Measurements from ENCODE around the gene LGALS1. TPM values are rescaled to one million over a fixed set of nuclear protein-coding genes. Genes with fewer than 3 reads are reported as not detected.

Gene LGALS1
- total and polyA plus RNA-seq, 4 donors: 35.6 to 138 (median 91.6) TPM

GRCh38 chr22:37662039-37662438 lies 13.4 kb upstream of the LGALS1 start:
- no peak overlapping the region for H3K9ac ChIP-seq (ENCODE audit: low read depth in 1 of 2, low read length in 2 of 2)
- peaks cover 0 to 14% (median 2%) of the 10 kb centered on the region in 4 donors for H3K36me3 ChIP-seq (ENCODE audit: control insufficient read depth in 4 of 4, insufficient read depth in 3 of 4, low read depth in 1 of 4, low read length in 3 of 4)
- peaks cover 8 to 53% (median 43%) of the 10 kb centered on the region in 4 donors for H3K4me1 ChIP-seq (ENCODE audit: control insufficient read depth in 4 of 4, insufficient read depth in 4 of 4, low read length in 3 of 4)
- no peak for TF ChIP-seq MAX (IDR thresholded peaks at IDR 0.05)
- no peak for TF ChIP-seq FOXA1 (IDR thresholded peaks at IDR 0.05)
- no peak for TF ChIP-seq REST (IDR thresholded peaks at IDR 0.05)
- no peak for TF ChIP-seq GABPA (IDR thresholded peaks at IDR 0.05 in 1 of 2, conservative IDR thresholded peaks at IDR 0.05 in 1 of 2)
- no peak for TF ChIP-seq SP1 (IDR thresholded peaks at IDR 0.05)
- TF ChIP-seq HNF4G (IDR thresholded peaks at IDR 0.05): no peak
- no peak overlapping the region for H3K4me3 ChIP-seq (ENCODE audit: low read depth in 1 of 3, low read length in 3 of 3)
- DNase-seq (ENCODE audit: low spot score): no peak
- peak overlapping the region in 1 of 2 donors; percentile 15 for H3K27ac ChIP-seq (ENCODE audit: low read depth in 1 of 2, low read length in 2 of 2)
- no peaks in the 10 kb centered on the region for H3K9me3 ChIP-seq (ENCODE audit: control insufficient read depth in 4 of 4, low read length in 3 of 4)
- H3K27me3 ChIP-seq (ENCODE audit: control insufficient read depth in 4 of 4, insufficient read depth in 4 of 4, low read length in 3 of 4): no peaks in the 10 kb centered on the region
- WGBS: 81% methylated on average over 5 of the region's 5 CpGs

- no peak overlapping the region for H3K27ac ChIP-seq (ENCODE audit: low read depth in 1 of 2, low read length in 2 of 2)
- H3K4me3 ChIP-seq (ENCODE audit: low read depth in 1 of 3, low read length in 3 of 3): no peak overlapping the region
- no peak for DNase-seq (ENCODE audit: low spot score)
- H3K36me3 ChIP-seq (ENCODE audit: control insufficient read depth in 4 of 4, insufficient read depth in 3 of 4, low read depth in 1 of 4, low read length in 3 of 4): peaks cover 2 to 16% (median 4%) of the 10 kb centered on the region in 4 donors
- H3K27me3 ChIP-seq (ENCODE audit: control insufficient read depth in 4 of 4, insufficient read depth in 4 of 4, low read length in 3 of 4): no peaks in the 10 kb centered on the region
- peaks cover 6 to 43% (median 37%) of the 10 kb centered on the region in 4 donors for H3K4me1 ChIP-seq (ENCODE audit: control insufficient read depth in 4 of 4, insufficient read depth in 4 of 4, low read length in 3 of 4)
- H3K9ac ChIP-seq (ENCODE audit: low read depth in 1 of 2, low read length in 2 of 2): no peak overlapping the region
- TF ChIP-seq ATF3 (IDR thresholded peaks at IDR 0.05) (no peak), EGR1 (IDR thresholded peaks at IDR 0.05; ENCODE audit: low read depth in 2 of 2) (no peak), YY1 (IDR thresholded peaks at IDR 0.05) (no peak), MAX (IDR thresholded peaks at IDR 0.05) (no peak)
- WGBS: 72% methylated on average over 16 of the region's 16 CpGs
- H3K9me3 ChIP-seq (ENCODE audit: control insufficient read depth in 4 of 4, low read length in 3 of 4): no peaks in the 10 kb centered on the region
These were observed 11.8 kb upstream of the LGALS1 start for GRCh38 chr22:37663521-37664140.

GRCh38 chr22:37664249-37665101 lies 11.0 kb upstream of the LGALS1 start:
- no peak overlapping the region for H3K27ac ChIP-seq (ENCODE audit: low read depth in 1 of 2, low read length in 2 of 2)
- no peaks in the 10 kb centered on the region for H3K27me3 ChIP-seq (ENCODE audit: control insufficient read depth in 4 of 4, insufficient read depth in 4 of 4, low read length in 3 of 4)
- H3K36me3 ChIP-seq (ENCODE audit: control insufficient read depth in 4 of 4, insufficient read depth in 3 of 4, low read depth in 1 of 4, low read length in 3 of 4): peaks cover 2 to 16% (median 4%) of the 10 kb centered on the region in 4 donors
- H3K4me3 ChIP-seq (ENCODE audit: low read depth in 1 of 3, low read length in 3 of 3): no peak overlapping the region
- no peak for TF ChIP-seq REST (IDR thresholded peaks at IDR 0.05)
- no peak for TF ChIP-seq GABPA (IDR thresholded peaks at IDR 0.05 in 1 of 2, conservative IDR thresholded peaks at IDR 0.05 in 1 of 2)
- TF ChIP-seq, protein P1, sequence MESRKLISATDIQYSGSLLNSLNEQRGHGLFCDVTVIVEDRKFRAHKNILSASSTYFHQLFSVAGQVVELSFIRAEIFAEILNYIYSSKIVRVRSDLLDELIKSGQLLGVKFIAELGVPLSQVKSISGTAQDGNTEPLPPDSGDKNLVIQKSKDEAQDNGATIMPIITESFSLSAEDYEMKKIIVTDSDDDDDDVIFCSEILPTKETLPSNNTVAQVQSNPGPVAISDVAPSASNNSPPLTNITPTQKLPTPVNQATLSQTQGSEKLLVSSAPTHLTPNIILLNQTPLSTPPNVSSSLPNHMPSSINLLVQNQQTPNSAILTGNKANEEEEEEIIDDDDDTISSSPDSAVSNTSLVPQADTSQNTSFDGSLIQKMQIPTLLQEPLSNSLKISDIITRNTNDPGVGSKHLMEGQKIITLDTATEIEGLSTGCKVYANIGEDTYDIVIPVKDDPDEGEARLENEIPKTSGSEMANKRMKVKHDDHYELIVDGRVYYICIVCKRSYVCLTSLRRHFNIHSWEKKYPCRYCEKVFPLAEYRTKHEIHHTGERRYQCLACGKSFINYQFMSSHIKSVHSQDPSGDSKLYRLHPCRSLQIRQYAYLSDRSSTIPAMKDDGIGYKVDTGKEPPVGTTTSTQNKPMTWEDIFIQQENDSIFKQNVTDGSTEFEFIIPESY (IDR thresholded peaks at IDR 0.05): no peak
- TF ChIP-seq EGR1 (IDR thresholded peaks at IDR 0.05; ENCODE audit: low read depth in 2 of 2): no peak
- no peak for TF ChIP-seq HNF4A (conservative IDR thresholded peaks at IDR 0.05)
- TF ChIP-seq FOXA1 (IDR thresholded peaks at IDR 0.05): no peak
- TF ChIP-seq MAX (IDR thresholded peaks at IDR 0.05): no peak
- TF ChIP-seq HNF4G (IDR thresholded peaks at IDR 0.05): no peak
- TF ChIP-seq TAF1 (conservative IDR thresholded peaks at IDR 0.05): no peak
- no peak for TF ChIP-seq RXRA (IDR thresholded peaks at IDR 0.05)
- no peak for TF ChIP-seq RAD21 (IDR thresholded peaks at IDR 0.05)
- 74% methylated on average over 16 of the region's 16 CpGs for WGBS
- DNase-seq (ENCODE audit: low spot score): no peak
- no peaks in the 10 kb centered on the region for H3K9me3 ChIP-seq (ENCODE audit: control insufficient read depth in 4 of 4, low read length in 3 of 4)
- H3K4me1 ChIP-seq (ENCODE audit: control insufficient read depth in 4 of 4, insufficient read depth in 4 of 4, low read length in 3 of 4): peaks cover 6 to 38% (median 34%) of the 10 kb centered on the region in 4 donors
- H3K9ac ChIP-seq (ENCODE audit: low read depth in 1 of 2, low read length in 2 of 2): no peak overlapping the region
